Measurements from ENCODE around the gene DCN.

The DCN gene

DNA sequence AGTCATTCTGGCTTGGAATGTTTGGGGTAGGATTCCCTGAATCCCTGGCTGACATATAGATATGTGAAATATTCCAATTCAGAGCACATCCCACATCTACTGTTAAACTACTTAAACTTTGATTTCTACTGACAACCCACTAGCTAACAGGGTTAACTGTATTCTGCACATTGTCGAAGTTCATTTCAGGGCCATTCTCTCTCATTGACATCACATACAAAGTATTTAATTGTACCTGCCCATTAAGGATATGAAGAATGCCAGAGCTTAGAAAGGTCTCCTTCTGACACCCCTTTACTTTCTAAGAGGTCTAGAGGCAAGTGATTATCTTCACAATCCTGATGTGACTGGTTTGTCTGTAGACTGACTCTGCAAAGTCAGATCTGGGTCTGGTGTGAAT is 2.8 kb upstream of the DCN start:
- DNase-seq: no peak

DNA sequence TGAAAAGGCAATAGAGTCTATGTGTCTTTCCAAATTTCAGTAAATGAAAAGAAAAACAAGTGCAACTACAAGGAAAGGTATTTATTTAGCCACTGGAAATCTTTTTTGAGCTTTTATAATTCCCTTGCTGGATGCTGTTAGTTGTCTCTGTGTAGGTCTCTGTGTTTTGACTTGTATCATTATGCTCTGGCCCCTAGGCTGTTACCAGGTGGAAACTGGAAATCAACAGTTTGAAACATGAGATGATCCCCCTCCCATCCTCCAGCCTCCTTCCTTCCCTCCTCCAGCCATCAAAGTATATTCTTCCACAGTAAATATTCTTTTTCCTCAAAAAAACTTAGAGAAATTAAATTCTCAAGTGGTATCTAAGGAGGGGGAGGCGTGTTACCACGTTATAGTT is 934 bp upstream of the DCN start:
- DNase-seq: no peak

DNA sequence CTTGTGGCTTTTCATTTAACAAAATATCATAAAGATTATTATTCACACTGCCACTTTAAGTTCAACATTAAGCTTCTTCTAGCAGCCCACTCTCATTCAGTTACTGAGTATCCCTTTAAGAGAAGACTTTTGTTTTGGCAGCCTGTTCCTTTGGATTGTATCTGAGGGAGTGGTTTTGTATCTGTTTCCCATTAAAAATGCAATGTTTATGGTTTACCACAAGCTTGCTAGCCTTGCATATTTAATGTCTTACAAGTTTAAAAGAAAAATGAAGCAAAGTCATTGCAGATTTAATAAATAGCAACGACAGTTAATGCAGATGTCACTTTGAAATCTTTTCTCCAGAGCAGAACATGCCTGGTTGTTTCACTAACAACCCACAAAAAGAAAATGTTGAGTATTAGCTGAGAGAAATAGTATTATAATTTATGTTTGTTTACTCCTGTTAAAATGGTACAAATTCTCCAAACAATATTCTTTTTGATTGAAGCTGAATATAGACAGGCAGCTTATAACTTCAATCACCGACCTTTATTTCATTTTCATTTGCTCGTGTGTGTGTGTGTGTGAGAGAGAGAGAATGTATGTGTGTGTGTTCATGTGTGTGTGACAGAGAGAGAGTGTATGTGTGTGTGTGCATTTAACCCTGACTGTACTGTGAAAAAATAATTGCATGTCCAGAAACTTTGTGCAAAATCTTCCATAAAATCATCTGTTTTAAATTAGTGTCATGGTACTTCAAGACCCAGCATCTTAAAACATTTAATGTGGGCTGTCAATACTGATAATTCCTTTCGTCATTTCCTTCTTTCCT is 1.8 kb downstream of the DCN start:
- DNase-seq: no peak

DNA sequence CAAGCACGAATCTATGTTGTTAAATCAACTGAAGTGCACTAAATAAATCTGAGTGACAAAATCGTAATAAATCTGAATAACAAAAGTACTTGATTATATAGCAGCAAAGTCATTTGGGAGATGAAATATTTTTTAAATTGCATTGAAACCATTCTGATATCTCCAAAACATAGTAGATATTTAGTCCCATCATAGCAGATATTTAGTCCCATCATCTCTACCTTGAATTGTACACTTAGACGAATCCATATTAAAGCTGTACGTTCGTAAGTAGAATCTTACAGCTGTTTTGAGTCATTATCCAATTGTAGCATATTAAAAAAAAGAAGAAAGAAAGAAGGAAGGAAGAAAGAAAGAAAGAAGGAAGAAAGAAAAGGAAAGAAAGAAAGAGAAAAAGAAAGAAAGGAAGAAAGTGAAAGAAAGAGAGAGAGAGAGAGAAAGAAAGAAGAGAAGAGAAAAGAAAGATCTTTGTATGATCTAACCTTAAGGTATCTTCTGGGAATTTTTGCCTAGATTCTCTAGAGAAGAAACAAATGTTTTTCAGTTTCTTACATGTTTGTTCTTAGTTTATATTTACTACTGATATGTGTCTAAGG is 2.6 kb downstream of the DCN start:
- DNase-seq: no peak

DNA sequence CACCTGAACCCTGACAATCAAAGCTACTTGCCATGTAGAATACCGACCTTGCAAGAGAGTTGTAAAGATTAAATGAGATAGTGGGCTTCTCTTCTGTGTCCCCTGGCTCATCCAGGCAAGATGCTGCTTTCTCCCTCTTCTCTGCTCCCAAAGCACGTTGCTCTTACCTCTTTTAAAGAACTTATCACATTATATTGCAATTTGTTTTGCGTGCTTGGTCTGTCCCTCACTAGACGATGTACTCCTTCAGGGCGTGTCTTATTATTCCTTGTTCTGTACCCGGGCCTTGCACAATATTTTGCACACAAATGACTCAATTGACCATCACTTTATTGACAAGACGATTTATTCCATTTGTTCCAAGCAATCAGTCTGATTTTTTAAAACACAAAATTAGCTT is 3.3 kb downstream of the DCN start:
- no peak for DNase-seq

DNA sequence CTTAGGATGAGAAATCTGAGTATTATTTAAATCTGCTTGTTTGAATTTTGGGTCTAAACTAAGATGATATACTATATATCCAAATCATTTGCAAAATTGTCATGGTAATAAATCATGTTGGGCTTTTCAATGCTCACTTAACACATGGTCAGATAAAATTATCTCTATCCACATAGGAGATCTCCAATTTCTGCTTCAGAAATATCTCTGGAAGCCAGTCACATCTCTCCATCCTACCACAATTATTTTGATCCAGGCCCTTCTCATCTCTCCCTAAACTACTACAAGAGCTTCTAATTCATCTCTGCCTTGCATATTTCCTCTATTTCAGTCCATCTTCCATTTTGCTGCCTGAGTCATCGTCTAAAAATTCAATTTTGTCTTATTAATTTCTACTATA is 3.8 kb downstream of the DCN start:
- no peak for DNase-seq

DNA sequence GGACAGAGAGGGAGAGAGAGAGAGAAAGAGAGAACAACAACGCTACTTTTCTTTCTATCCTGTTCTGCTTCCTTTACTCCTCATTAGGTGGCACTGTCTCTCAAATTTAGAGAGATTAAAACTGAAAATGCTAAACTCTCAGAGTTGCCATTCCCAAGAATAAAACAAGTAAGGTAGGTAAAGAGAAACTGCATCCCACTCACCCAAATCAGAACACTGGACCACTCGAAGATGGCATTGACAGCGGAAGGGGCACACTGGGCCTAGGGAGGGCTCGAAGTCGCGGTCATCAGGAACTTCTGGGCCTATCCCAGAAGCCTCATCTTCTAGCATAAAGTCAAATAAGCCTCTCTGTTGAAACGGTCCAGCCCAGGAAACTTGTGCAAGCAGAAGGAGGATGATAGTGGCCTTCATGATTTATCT is 4.5 kb downstream of the DCN start:
- peak; percentile 26 for DNase-seq

DNA sequence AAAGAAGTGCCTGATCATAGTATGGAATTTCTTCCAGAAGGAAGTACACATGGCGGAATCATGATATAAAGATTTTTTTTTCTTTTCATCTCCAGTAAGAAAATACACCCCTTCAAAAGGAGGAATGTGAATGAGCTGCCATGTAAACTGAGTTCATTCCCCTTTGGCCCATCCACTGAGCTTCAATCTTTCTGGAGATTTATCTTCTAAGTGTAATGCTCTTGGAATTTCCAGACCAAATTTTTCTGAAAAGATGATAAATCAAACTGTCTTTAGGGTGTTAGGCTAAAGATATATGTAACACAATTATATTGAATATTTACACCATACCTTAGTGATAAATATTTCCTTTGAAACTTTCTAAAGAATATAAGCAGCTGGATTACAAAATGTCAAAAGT is 5.2 kb downstream of the DCN start:
- no peak for DNase-seq

DNA sequence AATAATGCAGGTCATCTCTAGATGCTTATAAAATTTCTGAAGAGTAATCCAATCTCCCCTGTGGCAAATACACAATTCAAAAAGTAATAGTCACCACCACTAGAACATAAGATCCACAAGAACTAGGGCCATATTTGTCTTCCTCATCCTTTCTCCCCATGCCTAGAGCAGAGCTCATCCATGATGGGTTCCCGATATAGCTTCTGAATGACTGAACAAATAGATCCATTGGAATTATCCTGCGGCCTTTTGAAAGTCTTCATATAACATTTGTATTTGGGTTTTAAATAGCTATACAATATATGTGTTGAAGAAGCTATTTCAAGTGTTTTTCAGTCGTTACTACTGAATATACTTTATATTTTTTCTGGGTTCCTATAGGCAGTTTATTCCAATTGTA is 5.7 kb downstream of the DCN start:
- no peak for DNase-seq

DNA sequence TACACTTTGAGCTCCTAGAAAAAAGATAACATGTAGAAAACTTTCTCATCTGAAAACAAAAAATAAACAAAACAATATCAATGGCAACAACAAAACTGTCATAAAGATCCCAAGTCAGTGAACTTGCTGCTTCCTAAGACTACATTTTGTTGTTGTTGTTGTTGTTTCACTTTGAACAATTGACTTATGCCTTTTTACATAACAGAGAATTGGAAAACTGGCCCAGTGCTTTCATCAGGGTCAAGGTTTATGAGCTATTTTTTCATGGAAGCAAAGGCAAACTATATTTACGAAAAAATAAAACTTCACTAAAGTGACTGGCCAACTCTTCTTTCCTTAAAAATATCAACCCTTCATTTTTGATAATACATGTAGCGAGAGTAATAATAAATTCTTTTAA is 6.3 kb downstream of the DCN start:
- DNase-seq: no peak

DNA sequence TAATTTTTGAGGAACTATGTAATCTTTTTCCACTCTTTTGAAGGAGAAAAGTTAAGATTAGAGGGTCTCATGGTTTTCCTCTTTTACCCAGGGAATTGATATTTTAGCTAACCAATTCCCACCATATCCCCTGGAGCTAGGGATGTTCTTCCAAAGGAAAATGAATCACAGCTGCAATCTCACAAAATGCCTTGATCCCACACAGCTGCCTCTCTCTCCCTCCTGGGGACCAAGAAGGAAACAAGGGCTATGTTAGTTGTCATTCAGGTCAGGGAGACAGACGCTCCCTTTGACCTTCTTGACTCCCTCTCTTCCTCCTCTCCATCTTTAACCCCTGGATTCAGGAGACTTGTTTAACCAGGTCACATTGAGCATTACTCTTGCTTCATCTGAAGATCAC is 9.5 kb downstream of the DCN start:
- no peak for DNase-seq

DNA sequence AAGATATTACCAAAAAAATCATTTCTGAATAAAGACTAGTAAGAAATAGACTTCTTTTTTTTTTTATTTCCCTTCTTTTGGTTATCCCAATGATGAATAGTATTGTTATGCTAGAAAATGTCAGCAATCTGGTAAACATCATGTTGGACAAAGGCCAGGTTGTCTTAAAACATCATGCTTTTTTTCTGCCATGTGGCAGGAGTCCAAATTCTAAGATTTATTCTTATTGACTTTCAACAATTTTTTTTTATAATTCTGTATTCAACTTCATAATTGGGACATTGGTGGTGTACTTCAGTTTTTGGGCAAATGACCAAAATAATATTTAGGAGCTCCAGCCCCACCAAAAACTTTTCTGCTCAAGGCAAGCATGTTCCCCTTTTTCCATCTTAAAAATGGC is 10.5 kb downstream of the DCN start:
- peak; percentile 70 for DNase-seq

DNA sequence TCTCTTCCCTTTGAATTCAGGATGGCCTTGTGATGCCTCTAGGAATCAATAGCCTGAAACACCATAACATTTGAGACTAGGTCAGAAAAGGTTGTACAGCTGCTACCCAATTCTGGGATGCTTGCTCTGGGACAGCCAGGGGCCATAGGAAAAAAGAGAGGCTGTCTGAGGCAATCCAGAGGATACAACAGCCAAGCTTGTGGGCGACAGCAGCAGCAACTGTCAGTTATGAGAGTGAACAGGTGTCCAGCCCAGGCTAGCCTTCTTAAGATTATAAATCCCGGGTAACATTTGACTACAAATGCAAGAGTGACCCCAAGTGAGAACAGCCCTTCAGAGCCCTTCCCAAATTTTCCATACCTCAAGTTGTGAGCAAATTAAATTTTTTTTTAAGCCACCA is 11.1 kb downstream of the DCN start:
- DNase-seq: no peak

DNA sequence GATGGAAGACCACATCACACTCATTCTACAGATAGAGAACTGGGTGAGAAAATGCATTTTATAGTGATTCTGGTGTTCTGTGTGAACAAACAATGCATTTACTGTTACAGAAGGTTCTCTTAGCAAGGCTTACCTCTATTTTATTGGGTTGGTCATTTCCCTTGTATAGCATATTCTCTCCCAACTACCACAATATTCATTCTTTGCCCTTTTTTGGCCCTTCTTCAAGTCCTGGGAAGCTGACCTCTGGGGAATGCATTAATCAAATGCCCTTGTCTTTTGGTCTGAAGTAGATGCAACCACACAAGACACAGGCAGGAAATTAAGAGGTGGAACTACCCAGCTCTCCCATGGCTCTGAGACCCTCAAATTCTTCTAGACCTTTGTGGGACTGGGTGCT is 19.5 kb downstream of the DCN start:
- DNase-seq: no peak

DNA sequence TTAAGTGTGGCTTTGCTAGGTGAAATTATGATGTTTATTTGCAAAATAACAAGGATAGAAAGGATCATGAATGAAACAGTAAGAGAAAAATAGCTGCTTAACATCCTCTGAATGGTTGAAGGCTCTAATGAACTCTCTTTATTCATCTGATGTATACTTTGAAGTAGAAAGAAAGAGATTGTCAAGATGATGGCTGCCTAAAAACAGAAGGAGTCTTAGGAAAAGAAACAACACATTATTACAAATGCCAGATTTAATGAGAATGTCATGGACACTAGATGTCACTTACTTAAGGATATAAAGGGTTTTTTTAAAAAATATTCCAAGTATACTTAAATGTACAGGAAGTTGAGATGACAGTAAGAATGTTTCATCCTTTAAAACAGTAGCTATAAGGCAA is 21.6 kb downstream of the DCN start:
- DNase-seq: no peak

DNA sequence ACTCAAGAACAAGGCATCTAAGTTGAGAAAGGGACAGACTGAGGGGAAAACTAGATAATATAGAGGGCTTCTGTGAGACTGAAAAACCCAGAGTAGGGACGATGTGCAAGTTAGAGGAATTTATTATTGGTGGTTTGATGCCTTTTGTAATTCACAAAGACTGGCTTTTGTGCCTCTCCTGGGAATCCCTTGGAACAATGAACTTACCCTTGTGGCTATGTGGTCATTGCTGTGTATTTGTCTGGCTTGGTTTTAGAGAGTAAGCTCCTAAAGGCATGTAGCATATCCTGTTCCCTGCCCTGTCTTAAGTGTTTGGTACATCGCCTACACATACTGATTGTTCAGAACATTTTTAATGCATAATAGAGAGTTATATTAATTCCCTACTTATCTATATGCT is 26.6 kb downstream of the DCN start:
- no peak for DNase-seq

DNA sequence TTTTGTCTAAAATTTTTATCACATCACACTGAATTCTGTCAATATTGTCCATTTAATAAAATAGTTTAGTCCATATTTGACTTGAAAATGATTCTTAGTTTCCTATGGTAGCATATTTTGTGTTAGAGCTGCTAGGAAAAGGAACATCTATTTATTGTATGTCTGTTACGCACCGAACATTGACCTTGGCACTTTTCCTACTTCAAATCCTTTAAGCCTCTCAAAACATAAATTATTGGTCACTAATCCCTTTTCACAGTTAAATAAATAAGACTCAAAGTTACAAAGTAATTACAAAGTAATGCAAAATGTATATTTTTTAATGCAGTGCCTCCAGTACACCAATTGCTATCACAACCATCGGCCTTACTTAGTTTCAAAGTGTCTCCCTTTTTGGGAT is 28.5 kb downstream of the DCN start:
- DNase-seq: no peak

DNA sequence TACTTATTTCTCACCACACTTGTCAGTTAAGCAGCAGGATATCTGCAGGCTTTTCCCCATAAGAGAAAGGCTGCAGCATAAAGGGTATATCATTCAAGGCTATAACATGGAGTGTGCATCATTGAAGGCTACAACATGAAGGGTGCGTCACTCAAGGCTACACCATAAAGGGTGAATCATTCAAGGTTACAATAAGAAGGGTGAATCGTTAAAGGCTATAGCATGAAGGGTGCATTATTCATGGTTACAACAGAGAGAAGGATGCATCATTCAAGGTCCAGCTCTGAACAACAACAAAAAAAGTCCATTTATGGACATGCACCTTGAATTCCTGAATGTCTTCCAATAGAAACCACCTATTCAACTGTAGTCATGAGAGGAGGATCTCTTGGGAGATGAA is 38.6 kb downstream of the DCN start:
- no peak for DNase-seq

DNA sequence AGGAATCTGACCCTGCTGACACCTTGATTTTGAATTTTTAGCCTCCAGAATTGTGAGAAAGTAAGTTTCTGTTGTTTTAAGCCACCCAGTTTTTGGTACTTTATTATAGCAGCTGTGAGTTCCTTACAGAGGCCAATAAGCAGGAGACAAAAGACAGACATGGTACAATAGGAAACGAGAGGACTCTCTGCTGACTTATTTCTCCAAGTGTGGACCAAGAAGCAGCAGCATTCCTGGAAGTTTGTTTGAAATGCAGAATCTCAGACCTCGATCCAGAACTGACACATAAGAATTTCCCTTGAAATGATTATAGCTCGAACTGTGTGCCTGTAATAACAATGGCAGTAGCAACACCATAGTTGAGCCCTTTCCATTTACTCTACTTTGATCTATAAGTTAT is 39.4 kb downstream of the DCN start:
- no peak for DNase-seq

DNA sequence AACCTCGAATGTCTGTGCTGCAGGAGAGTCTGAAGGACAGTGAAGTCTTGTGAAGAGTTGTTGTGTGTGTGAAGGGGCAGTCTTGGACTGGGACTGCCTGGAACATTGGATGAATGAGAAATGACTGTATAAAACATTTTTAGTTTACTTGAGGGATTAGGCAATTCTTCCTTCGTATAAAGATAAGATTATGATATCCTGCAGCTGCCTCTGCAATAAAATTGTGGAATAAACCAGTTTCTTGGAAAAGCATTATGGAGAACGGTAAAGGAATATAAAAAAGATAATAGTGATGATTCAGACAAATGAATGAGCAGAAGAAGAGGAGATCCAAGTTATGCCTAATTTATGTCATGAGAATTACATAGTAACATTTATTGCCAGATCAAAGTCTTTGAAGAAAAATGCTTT is 40.4 kb downstream of the DCN start:
- DNase-seq: no peak

DNA sequence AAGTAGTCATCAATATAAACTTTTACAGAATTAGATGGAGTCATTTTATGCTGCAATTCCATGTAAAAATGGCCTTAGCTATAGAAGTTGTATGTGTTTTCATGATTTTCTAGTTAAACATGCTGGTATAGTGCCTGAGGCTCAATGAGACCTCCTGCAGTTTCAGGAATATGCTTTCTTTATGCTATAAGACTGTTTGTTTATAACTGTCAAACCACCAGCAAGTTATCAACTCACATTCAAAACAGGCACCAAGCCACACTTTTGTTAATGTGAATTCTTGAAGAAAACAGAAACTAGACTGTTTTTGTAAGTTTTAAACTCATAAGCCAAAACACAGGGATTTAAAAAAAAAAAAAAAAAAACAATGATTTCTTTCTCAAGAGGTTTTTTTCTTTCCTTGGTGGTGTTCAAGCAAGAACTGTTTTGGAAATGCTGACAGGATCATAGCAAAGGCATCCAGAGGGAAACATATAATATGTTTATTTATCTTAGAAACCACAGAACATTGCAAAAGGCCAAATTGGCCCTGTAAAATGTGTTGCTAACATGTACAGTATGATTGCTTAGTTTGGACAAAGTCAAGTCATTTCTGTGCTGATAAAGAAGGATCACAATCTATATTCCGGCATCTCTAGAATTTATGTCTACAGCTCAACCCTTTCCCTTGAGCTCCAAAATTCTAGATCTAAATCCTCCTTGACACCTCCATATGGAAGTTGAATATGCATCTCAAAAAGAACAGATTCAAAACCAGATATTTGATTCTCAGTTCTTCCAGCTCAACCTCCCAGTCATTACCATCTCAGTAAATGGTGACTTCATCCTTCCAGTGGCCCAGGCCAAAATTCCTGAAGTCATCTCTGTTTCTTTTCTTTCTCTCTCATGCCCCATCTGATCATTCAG is 42.3 kb downstream of the DCN start:
- no peak for DNase-seq

DNA sequence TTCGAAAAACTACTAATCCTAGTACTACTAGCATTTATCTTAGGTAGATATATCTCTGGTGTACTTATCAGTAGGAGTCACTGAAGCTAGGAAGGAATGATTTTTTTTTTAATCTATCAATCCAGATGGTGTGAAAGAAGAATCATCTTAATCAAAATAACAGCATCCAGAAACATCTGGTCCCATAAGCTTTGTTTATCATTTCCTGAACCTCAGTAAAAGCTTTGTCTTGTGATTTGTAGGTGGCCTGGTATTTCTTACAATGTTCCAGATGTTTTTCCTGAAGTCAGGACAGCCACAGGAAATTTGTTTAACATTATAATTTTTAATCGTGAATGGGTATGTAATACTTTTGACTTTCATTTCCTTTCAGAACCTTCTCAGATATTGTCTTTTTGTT is 43.3 kb downstream of the DCN start:
- DNase-seq: no peak

DNA sequence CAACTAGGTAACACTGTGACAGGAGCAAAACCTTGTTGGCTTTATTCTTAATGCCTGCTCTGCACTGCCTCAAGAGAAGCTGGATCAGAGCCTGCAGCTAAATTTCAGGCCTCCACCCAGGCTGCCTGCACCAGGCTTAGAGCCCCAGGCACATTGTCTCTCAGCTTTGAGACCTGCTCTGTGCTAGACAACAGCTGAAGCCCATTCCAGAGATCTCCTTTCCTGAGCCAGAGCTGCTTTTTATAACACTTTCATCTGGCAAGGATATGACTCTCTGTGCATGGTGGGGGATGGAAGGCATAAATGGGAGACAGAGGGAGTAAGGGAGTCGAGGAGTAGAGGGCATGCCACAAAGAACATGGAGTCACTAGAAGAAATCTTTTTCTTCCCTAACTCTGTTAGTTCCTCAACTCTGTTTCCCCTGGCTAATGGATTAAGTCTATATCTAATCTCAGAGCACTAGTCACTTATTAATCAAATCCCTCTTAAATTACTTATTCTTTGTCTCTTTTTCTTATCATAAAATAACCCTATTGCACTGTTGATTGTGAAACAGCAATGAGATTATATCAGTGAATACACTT is 44.2 kb downstream of the DCN start:
- no peak for DNase-seq

DNA sequence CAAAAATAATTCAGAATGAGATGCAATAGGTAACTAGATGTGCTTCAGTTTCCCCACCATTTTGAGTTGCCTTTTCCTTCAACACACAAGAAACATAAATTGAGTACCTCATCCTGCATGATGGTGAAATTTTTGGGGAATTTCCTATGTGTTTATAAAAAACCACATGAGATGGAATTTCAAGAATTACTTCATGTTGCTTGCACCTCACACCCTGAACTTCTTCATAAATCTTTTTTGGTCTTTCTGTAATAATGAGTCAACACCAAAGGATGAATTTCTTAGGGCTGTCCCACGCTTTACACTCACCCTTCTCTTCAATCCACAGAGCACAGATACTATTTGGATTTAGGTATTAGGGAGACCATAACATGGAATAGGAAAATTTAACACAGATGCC is 48.7 kb downstream of the DCN start:
- no peak for DNase-seq
